H1 (cell line): ENCODE results near the gene DUSP2. TPM values are rescaled to one million over a fixed set of nuclear protein-coding genes. Genes with fewer than 3 reads are reported as not detected.

Source experiments
- CTCF ChIA-PET: fragments of 300-600 bp; sonication (Branson Sonifier 250); formaldehyde crosslinking; loops from one replicate; lab custom pipeline; 2021; ENCODE audit not compliant: partially characterized antibody; lab: Charles Lee
- POLR2A ChIA-PET: fragments of 300-600 bp; sonication (Branson Sonifier 250); formaldehyde crosslinking; loops from one replicate; lab custom pipeline; 2021; ENCODE audit warnings: inconsistent platforms; ENCODE audit not compliant: partially characterized antibody; lab: Charles Lee
- DNase-seq, 2 experiments: peaks; one replicate each; pipeline versions ENCODE4 v3.0.0 to v3.0.0-alpha.2; 2010 to 2022; ENCODE audit warnings: low spot score in 2 of 2, low read depth in 1 of 2, mixed read lengths in 1 of 2
- FAIRE-seq: peaks from 2 replicates; lab custom pipeline; 2011; peaks lifted over from hg19 to GRCh38; lab: Jason Lieb, UNC
- H2AFZ ChIP-seq: 2 replicates; pipeline ENCODE4 v1.8.1; 2012; ENCODE audit warnings: low read length, inconsistent platforms
- H2AK5ac ChIP-seq: 2 replicates; pipeline ENCODE4 v1.6.1; 2013; ENCODE audit warnings: low read depth, low read length
- H2BK120ac ChIP-seq: replicated peaks from 2 replicates; pipeline ENCODE3; 2013; ENCODE audit warnings: low read depth, low read length, inconsistent platforms
- H2BK12ac ChIP-seq: 2 replicates; pipeline ENCODE4 v1.6.1; 2013; ENCODE audit warnings: low read depth, low read length
- H2BK15ac ChIP-seq: 2 replicates; pipeline ENCODE4 v1.6.1; 2013; ENCODE audit warnings: low read length
- H2BK20ac ChIP-seq: 2 replicates; pipeline ENCODE4 v1.6.1; 2013; ENCODE audit warnings: low read length
- H2BK5ac ChIP-seq: 2 replicates; pipeline ENCODE4 v1.6.1; 2013; ENCODE audit warnings: low read depth, low read length
- H3K14ac ChIP-seq: 2 replicates; pipeline ENCODE4 v1.6.1; 2013; ENCODE audit warnings: inconsistent platforms; ENCODE audit not compliant: insufficient read length
- H3K18ac ChIP-seq: 2 replicates; pipeline ENCODE4 v1.6.1; 2013; ENCODE audit warnings: low read length; ENCODE audit errors: extremely low read depth
- H3K23ac ChIP-seq: 2 replicates; pipeline ENCODE4 v1.6.1; 2013; ENCODE audit warnings: inconsistent platforms; ENCODE audit not compliant: insufficient read length
- H3K23me2 ChIP-seq: 2 replicates; pipeline ENCODE4 v1.6.1; 2013; ENCODE audit warnings: low read depth, low read length
- H3K27ac ChIP-seq: 2 replicates; pipeline ENCODE4 v1.6.1; 2011; ENCODE audit warnings: low read depth, low read length, inconsistent platforms
- H3K27me3 ChIP-seq, 4 experiments: replicated peaks in 1 of 4; 1 replicate in 1 of 4; 2 replicates in 3 of 4; pipeline versions ENCODE4 v1.6.1 to v1.8.1; 2011 to 2013; ENCODE audit warnings: low read length in 3 of 4, mild to moderate bottlenecking in 3 of 4, inconsistent platforms in 2 of 4, mixed read lengths in 2 of 4, moderate library complexity in 1 of 4; ENCODE audit not compliant: control insufficient read depth in 3 of 4, insufficient read depth in 3 of 4; ENCODE audit errors: extremely low read depth in 1 of 4
- H3K36me3 ChIP-seq, 4 experiments: 2 replicates each; pipeline versions ENCODE4 v1.6.1 to v1.8.1; 2011 to 2013; ENCODE audit warnings: mild to moderate bottlenecking in 4 of 4, low read length in 3 of 4, moderate library complexity in 2 of 4, control low read depth in 1 of 4, inconsistent platforms in 1 of 4; ENCODE audit not compliant: insufficient read depth in 4 of 4, control insufficient read depth in 2 of 4
- H3K4ac ChIP-seq: replicated peaks from 2 replicates; pipeline ENCODE3; 2013; ENCODE audit warnings: low read length, low read depth, mixed read lengths, inconsistent platforms; ENCODE audit not compliant: insufficient read length
- H3K4me1 ChIP-seq, 4 experiments: replicated peaks in 1 of 4; 1 replicate in 1 of 4; 2 replicates in 3 of 4; pipeline versions ENCODE4 v1.6.1 to v1.8.1; 2011 to 2013; ENCODE audit warnings: low read length in 3 of 4, inconsistent platforms in 2 of 4, mixed read lengths in 1 of 4; ENCODE audit not compliant: insufficient read depth in 4 of 4, control insufficient read depth in 3 of 4
- H3K4me2 ChIP-seq, 2 experiments: 2 replicates each; pipeline versions ENCODE4 v1.6.1 to v1.8.1; 2011 to 2013; ENCODE audit warnings: low read depth in 2 of 2, low read length in 2 of 2, control low read depth in 1 of 2, inconsistent platforms in 1 of 2, mild to moderate bottlenecking in 1 of 2; ENCODE audit not compliant: insufficient read depth in 1 of 2
- H3K4me3 ChIP-seq, 4 experiments: fragments of 200-600, 300-600 bp in 1 of 4; sonication (generic), shearing (Covaris generic), sonication (Bioruptor Twin) in 1 of 4; 2 replicates each; pipeline versions ENCODE4 v1.5.1 to v1.8.1; 2011 to 2016; ENCODE audit warnings: low read length in 4 of 4, low read depth in 3 of 4, control low read depth in 2 of 4, inconsistent platforms in 2 of 4, mild to moderate bottlenecking in 2 of 4, mixed read lengths in 1 of 4, moderate library complexity in 1 of 4; ENCODE audit not compliant: insufficient read depth in 2 of 4; ENCODE audit errors: extremely low read depth in 1 of 4
- H3K56ac ChIP-seq: replicated peaks from 2 replicates; pipeline ENCODE3; 2013; ENCODE audit warnings: low read depth, mild to moderate bottlenecking, mixed read lengths, low read length, inconsistent platforms; ENCODE audit not compliant: insufficient read length
- H3K79me1 ChIP-seq: 2 replicates; pipeline ENCODE4 v1.6.1; 2013; ENCODE audit warnings: low read depth, low read length, control low read depth
- H3K79me2 ChIP-seq, 2 experiments: 2 replicates each; pipeline versions ENCODE4 v1.6.1 to v1.8.1; 2012 to 2013; ENCODE audit warnings: low read length in 2 of 2, mild to moderate bottlenecking in 2 of 2, inconsistent platforms in 1 of 2; ENCODE audit not compliant: insufficient read depth in 2 of 2, control insufficient read depth in 1 of 2
- H3K9ac ChIP-seq, 4 experiments: replicated peaks in 1 of 4; 1 replicate in 1 of 4; 2 replicates in 3 of 4; pipeline versions ENCODE4 v1.6.1 to v1.8.1; 2011 to 2013; ENCODE audit warnings: low read depth in 3 of 4, low read length in 3 of 4, control low read depth in 2 of 4, mild to moderate bottlenecking in 2 of 4, moderate library complexity in 2 of 4, inconsistent platforms in 1 of 4; ENCODE audit errors: extremely low read depth in 1 of 4
- H3K9me3 ChIP-seq, 2 experiments: 2 replicates each; pipeline versions ENCODE4 v1.6.1 to v1.8.1; 2012 to 2013; ENCODE audit warnings: mild to moderate bottlenecking in 2 of 2, moderate library complexity in 2 of 2, control low read depth in 1 of 2, inconsistent platforms in 1 of 2, low read depth in 1 of 2, low read length in 1 of 2, mixed read lengths in 1 of 2; ENCODE audit not compliant: insufficient read depth in 2 of 2
- H4K20me1 ChIP-seq, 2 experiments: replicated peaks in 1 of 2; 2 replicates each; pipeline versions ENCODE3 to v1.8.1; 2011 to 2013; ENCODE audit warnings: inconsistent platforms in 2 of 2, low read length in 2 of 2, mild to moderate bottlenecking in 1 of 2; ENCODE audit not compliant: insufficient read depth in 2 of 2, control insufficient read depth in 1 of 2
- H4K5ac ChIP-seq: 2 replicates; pipeline ENCODE4 v1.6.1; 2013; ENCODE audit warnings: low read length, low read depth, mixed read lengths, inconsistent platforms; ENCODE audit not compliant: insufficient read length
- H4K8ac ChIP-seq: 2 replicates; pipeline ENCODE4 v1.8.0; 2013; ENCODE audit warnings: mild to moderate bottlenecking, moderate library complexity, low read length, inconsistent platforms; ENCODE audit not compliant: insufficient read depth; ENCODE audit errors: extremely low read depth
- H4K91ac ChIP-seq: replicated peaks from 2 replicates; pipeline ENCODE3; 2013; ENCODE audit warnings: low read length, mixed read lengths, inconsistent platforms; ENCODE audit not compliant: insufficient read length
- GABPA ChIP-seq: IDR thresholded peaks from 2 replicates; pipeline ENCODE4 v1.6.1; 2011; ENCODE audit warnings: mild to moderate bottlenecking, low read length, moderate library complexity, borderline replicate concordance; ENCODE audit not compliant: insufficient read depth
- GTF2F1 ChIP-seq: IDR thresholded peaks from 2 replicates; pipeline ENCODE4 v1.6.1; 2012; ENCODE audit warnings: low read depth, low read length, improper control_type of control experiment, borderline replicate concordance
- KDM4A ChIP-seq: IDR thresholded peaks from one replicate; pipeline ENCODE4 v1.7.1; 2012; ENCODE audit warnings: low read depth, mild to moderate bottlenecking, moderate library complexity, low read length, inconsistent platforms; ENCODE audit not compliant: severe bottlenecking
- NRF1 ChIP-seq: IDR thresholded peaks from 2 replicates; pipeline ENCODE4 v1.6.1; 2011; ENCODE audit warnings: mild to moderate bottlenecking, low read depth, low read length, improper control_type of control experiment
- POU5F1 ChIP-seq: IDR thresholded peaks from 2 replicates; pipeline ENCODE4 v1.6.1; 2011; ENCODE audit warnings: low read depth, mild to moderate bottlenecking, low read length, moderate library complexity
- RAD21 ChIP-seq, 2 experiments: IDR thresholded peaks in 1 of 2; conservative IDR thresholded peaks in 1 of 2; 2 replicates each; pipeline ENCODE4 v1.6.1; 2011; ENCODE audit warnings: low read depth in 2 of 2, low read length in 2 of 2, improper control_type of control experiment in 1 of 2, inconsistent platforms in 1 of 2, mild to moderate bottlenecking in 1 of 2, moderate library complexity in 1 of 2
- RNF2 ChIP-seq: fragments of 200-900, 300-1000 bp; sonication (generic); IDR thresholded peaks from 2 replicates; pipeline ENCODE4 v1.7.1; 2016; ENCODE audit warnings: borderline replicate concordance, low read depth, mild to moderate bottlenecking, antibody characterized with exemption, low read length; ENCODE audit not compliant: poor library complexity, severe bottlenecking; ENCODE audit errors: missing control alignments
- ZNF274 ChIP-seq: IDR thresholded peaks from 2 replicates; pipeline ENCODE4 v1.7.0; 2012; ENCODE audit warnings: low read length, borderline replicate concordance; ENCODE audit errors: extremely low read depth
- WGBS, 2 experiments: shearing (Covaris generic) in 1 of 2; methylation state at CpG; one replicate each; pipeline versions ENCODE4 v1.1.6 to v1.1.7; 2013 to 2015; ENCODE audit warnings: low lambda C conversion rate in 2 of 2, mixed read lengths in 2 of 2, inconsistent platforms in 1 of 2, low coverage in 1 of 2, missing lambda C conversion rate in 1 of 2; ENCODE audit not compliant: insufficient replicate concordance in 2 of 2, insufficient coverage in 1 of 2, insufficient read length in 1 of 2; ENCODE audit errors: extremely low coverage in 1 of 2, missing lambda C conversion rate in 1 of 2; 5-methylcytosine and 5-hydroxymethylcytosine counted together
- polyA plus RNA-seq, 7 experiments: library from polyadenylated mRNA; depleted of rRNA in 3 of 7; stranded (reverse) in 5 of 7; unstranded in 2 of 7; fragments of >200 nt in 5 of 7; fragments of 200-250 nt in 2 of 7; gene quantifications; 1 replicate in 5 of 7; 2 replicates in 1 of 7; 4 replicates in 1 of 7; pipeline versions ENCODE4 v1.2.1 to v1.2.3, GENCODE V29; 2011 to 2013; ENCODE audit warnings: missing spikeins in 2 of 7, mixed read lengths in 2 of 7
- total RNA-seq: library from RNA; stranded (reverse); fragmentation: NEBNext Ultra II Directional; extraction: Animal tissue kit (Norgen Biotek cat#: 25700); gene quantifications from 2 replicates; pipeline ENCODE4 v1.2.1, GENCODE V29; 2021
- TF ChIP-seq, protein P1 (sequence below): IDR thresholded peaks from 2 replicates; pipeline ENCODE4 v1.6.1; 2012; ENCODE audit warnings: inconsistent platforms

The DUSP2 gene
- total and polyA plus RNA-seq, 2 of the 8 experiments (the other 6 are each of a cell fraction or from before 2014, with no cell fraction given), result 10.1 to 10.4 TPM

DNA sequence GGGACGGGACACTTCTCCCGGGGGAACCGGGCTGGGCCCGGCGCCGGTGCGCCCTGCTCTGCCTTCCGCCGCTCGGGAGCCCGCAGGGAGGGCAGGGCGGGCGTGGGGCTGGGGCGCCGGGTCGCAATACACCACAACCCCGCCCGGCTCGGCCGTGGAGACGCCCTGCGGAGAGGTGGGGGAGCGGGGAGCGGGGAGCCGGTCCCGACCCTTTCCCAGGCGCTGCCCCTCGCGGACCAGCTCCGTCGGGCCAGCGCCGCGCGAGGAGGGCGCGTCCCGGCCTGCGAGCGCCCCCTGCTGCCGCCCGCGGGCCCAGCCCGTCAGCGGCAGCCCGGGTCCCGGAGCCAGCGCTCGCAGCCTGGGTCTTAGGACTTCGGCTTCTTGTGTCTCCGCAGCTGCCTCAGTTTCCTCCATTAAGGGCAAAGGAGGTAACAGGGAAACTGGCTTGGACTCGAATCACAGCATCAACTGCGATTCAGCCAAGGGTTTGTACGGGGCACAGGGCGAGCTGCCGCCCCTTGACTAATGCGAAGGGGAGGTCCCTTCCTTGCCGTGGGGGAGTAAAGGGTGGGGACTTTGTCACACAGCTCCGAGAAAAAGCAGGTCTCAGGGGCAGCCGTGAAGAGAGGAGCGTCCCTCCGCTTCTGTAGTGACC lies 28.2 kb downstream of the DUSP2 start:
- no peaks in the 10 kb centered on the region for H4K20me1 ChIP-seq
- no peak overlapping the region; the same call in 1 of the 2 replicates for H3K27ac ChIP-seq
- no peak overlapping the region for H3K4ac ChIP-seq
- H3K9me3 ChIP-seq, result peaks cover 0 to 5% of the 10 kb centered on the region in 2 experiments; a peak in 1 of 4 replicates
- no peak overlapping the region for H2BK5ac ChIP-seq
- H3K23me2 ChIP-seq, result peaks cover 11% of the 10 kb centered on the region; the same call in 1 of the 2 replicates
- no peak overlapping the region for H3K56ac ChIP-seq
- H4K91ac ChIP-seq, result no peak overlapping the region
- no peak overlapping the region for H3K14ac ChIP-seq
- H3K4me3 ChIP-seq, result peak overlapping the region; percentile 57 to 81 (median 60)
- 0 out of 2 replicates have a peak overlapping the region, but pooled peaks have one; percentile 70 for H2AK5ac ChIP-seq
- H3K4me1 ChIP-seq, result peaks cover 0 to 20% (median 12%) of the 10 kb centered on the region in 4 experiments; a peak in 6 of 7 replicates
- 0 out of 2 replicates have a peak overlapping the region, but pooled peaks have one; percentile 81 for H2BK15ac ChIP-seq
- H2BK120ac ChIP-seq, result no peak overlapping the region
- peaks cover 0 to 32% (median 25%) of the 10 kb centered on the region in 4 experiments; a peak in 5 of 7 replicates for H3K27me3 ChIP-seq
- ChIA-PET CTCF (interaction anchor here (0.6 to 6.6 kb wide), 28 partner anchors 9 to 663 kb away, joined by 3 to 61 read pairs (median 5); partner anchors contain the start of genes ASTL and DUSP2), POLR2A (interaction anchor here (0.8 to 1.8 kb wide), 6 partner anchors 10 to 124 kb away, joined by 3 to 6 read pairs (median 4); no protein-coding TSS in a partner anchor)
- no peak overlapping the region for H2BK20ac ChIP-seq
- no peaks in the 10 kb centered on the region for H3K79me2 ChIP-seq
- no peaks in the 10 kb centered on the region for H3K36me3 ChIP-seq
- no peak overlapping the region for H2BK12ac ChIP-seq
- peak overlapping the region in 1 of 4 experiments; percentile 54; a peak in 1 of 7 replicates for H3K9ac ChIP-seq
- H3K79me1 ChIP-seq, result no peaks in the 10 kb centered on the region
- H2AFZ ChIP-seq, result no peak overlapping the region
- DNase-seq, result no peak
- H3K18ac ChIP-seq, result no peak overlapping the region; the same call in 1 of the 2 replicates
- H4K5ac ChIP-seq, result no peak overlapping the region
- H4K8ac ChIP-seq, result no peak overlapping the region; the same call in 1 of the 2 replicates
- H3K4me2 ChIP-seq, result peak overlapping the region; percentile 69 to 74
- H3K23ac ChIP-seq, result no peak overlapping the region
- 6% methylated on average over 34 of the region's 62 CpGs; no CpG with 5 or more reads in 1 of the 2 experiments for WGBS, 2 experiments
- FAIRE-seq, result no peak
- TF ChIP-seq RNF2, result no peak
- TF ChIP-seq RAD21 (IDR thresholded peaks at IDR 0.05 in 1 of 2, conservative IDR thresholded peaks at IDR 0.05 in 1 of 2; ENCODE audit: low read depth in 2 of 2, low read length in 2 of 2), result peak; percentile 57 to 86
- no peak for TF ChIP-seq POU5F1
- no peak for TF ChIP-seq NRF1
- no peak for TF ChIP-seq GTF2F1
- no peak for TF ChIP-seq GABPA
- peak; percentile 9 for TF ChIP-seq KDM4A
- TF ChIP-seq ZNF274, result no peak
- TF ChIP-seq, protein P1, sequence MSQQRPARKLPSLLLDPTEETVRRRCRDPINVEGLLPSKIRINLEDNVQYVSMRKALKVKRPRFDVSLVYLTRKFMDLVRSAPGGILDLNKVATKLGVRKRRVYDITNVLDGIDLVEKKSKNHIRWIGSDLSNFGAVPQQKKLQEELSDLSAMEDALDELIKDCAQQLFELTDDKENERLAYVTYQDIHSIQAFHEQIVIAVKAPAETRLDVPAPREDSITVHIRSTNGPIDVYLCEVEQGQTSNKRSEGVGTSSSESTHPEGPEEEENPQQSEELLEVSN, result no peak
